DND-41 (cell line): ENCODE data around the gene RAB14.

ENCODE experiments used
- CTCF ChIP-seq: IDR thresholded peaks from 2 replicates; pipeline ENCODE4 v1.5.1; 2012; ENCODE audit warnings: borderline replicate concordance, low read length, moderate library complexity, mild to moderate bottlenecking; ENCODE audit not compliant: poor library complexity, severe bottlenecking; ENCODE audit errors: extremely low read depth
- EZH2 ChIP-seq: IDR thresholded peaks from 3 replicates; pipeline ENCODE4 v1.6.1; 2012; ENCODE audit warnings: borderline replicate concordance, low read depth, mild to moderate bottlenecking, moderate library complexity, low read length, inconsistent platforms; ENCODE audit not compliant: severe bottlenecking

- TF ChIP-seq EZH2 (no peak), CTCF (no peak)
Measured at GRCh38 chr9:121182989-121183388, 18.7 kb downstream of the RAB14 start.
